GOT3 (cell line): ENCODE measurements around the gene TADA1.
"Not testable (repeated sequence)": the region's sequence is repeated elsewhere in the genome, so short reads cannot be mapped to it uniquely, and the experiment has no call there.

ENCODE experiments used
- DNase-seq: peaks from one replicate; lab custom pipeline; 2025; ENCODE audit warnings: mixed read lengths; lab: John Stamatoyannopoulos, UW

Gene TADA1

DNA sequence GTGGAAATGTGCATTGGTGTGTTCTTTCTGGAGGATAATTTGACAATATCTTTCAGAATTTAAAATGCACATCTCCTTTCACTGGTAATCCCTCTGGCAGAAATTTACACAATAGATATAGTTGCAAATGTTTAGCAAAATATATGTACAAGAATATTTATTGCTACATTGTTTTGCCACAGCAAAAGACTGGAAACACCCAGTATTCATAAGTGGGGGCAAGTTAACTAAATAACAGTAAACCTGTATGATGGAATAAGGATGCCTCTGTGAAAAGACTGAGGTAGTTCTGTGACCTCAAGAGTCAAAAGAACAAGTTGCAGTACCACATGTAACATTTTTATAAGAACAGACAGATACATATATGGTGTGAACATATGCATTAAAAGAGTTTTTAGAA, 13.7 kb upstream of the TADA1 start:
- no peak for DNase-seq

DNA sequence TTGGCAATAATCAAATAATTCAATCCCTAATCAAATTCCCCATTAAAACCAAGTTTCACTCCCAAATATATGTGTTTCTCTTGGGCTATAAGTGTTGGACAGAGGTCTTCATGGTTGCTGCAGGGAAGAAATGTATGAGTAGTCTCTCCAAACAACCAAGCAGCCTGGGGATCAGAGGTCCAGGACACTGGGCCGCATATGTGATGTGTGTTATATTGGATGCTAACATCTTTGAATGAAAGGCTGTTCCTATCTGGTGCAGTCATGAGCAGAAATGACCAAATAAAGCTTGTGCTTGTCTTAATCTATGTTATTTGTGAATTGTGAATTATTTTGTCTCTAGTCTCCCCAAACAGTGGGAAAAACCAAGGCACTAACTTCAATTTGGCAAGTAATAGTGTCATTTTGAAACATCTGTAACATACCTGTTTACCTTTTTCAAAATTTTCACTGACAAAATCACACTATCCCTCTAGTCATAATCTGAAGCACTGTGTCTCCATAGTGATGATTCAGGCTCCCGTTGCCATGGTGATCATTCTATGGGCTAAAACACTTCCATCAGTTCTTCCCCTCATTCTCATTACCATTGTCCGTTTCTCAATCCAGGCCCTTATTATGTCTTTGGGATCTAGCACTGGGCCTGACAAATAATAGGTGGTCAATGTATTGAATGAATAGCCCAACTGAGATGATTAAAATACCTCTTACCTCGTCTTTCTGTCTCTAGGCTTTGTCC, 12.5 kb upstream of the TADA1 start:
- no peak for DNase-seq

GRCh38 chr1:166884971-166885370, 8.9 kb upstream of the TADA1 start:
- no peak for DNase-seq

GRCh38 chr1:166884040-166884642, 8.1 kb upstream of the TADA1 start:
- no peak for DNase-seq

DNA sequence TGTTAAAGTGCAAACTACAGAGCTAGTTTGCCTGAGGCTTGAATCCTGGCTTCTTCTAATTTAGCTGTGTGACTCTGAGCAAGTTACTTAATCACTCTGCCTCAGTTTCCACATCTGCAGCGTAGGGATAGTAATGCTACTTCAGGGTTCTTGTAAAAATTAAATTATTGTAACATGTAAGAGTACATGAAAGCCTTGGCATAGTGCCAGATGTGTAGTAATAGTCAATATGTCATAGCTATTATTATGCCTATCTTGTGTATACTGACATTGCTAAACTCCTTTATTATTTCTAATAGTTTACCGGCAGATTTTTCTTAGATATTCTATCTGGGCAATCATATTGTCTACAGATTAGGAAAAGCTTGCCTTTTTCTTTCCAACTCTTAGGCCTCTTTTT, 6.8 kb upstream of the TADA1 start:
- no peak for DNase-seq

- not testable (repeated sequence) for DNase-seq
Measured at GRCh38 chr1:166878173-166878917, 2.3 kb upstream of the TADA1 start.

- no peak for DNase-seq
Measured at GRCh38 chr1:166876540-166876838, 425 bp upstream of the TADA1 start.

- DNase-seq, result no peak
Measured at GRCh38 chr1:166875302-166875733, 746 bp downstream of the TADA1 start.

DNA sequence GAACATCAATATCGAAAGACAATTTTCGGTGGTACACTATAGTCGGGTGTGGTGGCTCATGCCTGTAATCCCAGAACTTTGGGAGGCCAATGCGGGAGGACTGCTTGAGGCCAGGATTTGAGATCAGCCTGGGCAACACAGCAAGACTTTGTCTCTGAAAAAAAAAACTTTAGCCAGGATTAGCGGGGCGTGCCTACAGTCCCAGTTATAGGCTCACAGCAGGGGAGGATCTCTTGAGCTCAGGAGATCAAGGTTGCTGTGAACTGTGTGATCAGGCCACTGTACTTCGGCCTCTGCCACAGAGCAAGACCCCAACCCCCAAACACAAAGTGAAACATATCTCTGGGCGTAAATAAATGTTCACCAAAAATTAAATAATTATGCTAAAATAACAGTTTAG, 1.6 kb downstream of the TADA1 start:
- no peak for DNase-seq

- no peak for DNase-seq
Measured at GRCh38 chr1:166870584-166870983, 5.5 kb downstream of the TADA1 start.

DNA sequence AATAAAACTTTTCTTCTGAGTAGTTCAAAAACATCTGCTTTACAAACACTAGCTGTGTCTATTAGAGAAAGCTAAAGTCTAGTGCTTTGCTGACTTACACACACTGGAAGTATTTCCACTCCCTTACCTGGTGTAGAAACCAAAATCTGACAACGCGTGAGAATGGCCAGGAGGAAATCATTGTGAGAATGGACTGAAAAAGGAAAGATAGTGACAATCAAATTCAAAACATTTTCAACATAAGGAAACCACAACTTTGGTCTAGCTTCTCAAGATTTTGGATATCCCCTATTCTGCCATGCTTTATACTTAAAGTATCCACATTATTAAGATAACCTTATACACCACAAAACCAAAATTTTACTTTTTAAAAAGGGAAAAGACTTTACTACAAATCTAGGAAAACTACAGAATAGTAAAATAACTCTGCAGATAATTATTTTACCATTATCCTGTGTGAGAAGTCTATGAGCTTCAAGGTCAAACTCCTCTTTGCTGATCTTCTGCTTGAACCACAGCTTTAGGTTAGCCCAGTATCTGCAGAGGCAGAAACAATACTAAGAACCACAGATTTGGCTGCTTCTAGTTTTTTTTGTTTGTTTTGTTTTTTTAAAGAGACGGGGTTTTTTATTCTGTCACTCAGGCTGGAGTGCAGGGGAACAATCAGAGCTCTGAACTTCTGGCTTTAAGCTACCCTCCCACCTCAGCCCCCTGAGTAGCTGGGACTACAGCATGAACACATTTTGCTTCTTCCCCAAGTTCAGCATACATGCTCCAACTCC, 6.6 kb downstream of the TADA1 start:
- no peak for DNase-seq

GRCh38 chr1:166868639-166869038, 7.4 kb downstream of the TADA1 start:
- DNase-seq, result no peak

GRCh38 chr1:166865926-166866325, 10.1 kb downstream of the TADA1 start:
- no peak for DNase-seq

DNA sequence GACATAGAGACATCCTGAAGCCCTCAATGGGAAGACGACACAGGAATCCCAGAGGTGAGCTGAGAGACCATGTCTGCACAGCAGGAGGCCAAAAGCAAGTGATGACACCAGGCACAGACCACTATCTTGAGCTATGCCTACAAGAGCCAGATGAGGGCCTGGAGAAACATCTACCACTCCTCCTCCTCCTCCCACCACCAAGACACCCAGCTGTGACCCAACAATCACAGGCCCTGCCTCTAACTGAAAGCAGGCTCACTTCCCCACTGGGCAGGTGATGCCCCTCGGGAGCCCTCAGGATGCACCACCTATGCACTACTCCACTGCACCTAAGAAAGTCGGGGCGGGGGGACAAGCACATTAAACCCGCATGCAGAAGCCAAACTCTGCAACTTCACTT, 16.5 kb downstream of the TADA1 start:
- DNase-seq, result no peak

DNA sequence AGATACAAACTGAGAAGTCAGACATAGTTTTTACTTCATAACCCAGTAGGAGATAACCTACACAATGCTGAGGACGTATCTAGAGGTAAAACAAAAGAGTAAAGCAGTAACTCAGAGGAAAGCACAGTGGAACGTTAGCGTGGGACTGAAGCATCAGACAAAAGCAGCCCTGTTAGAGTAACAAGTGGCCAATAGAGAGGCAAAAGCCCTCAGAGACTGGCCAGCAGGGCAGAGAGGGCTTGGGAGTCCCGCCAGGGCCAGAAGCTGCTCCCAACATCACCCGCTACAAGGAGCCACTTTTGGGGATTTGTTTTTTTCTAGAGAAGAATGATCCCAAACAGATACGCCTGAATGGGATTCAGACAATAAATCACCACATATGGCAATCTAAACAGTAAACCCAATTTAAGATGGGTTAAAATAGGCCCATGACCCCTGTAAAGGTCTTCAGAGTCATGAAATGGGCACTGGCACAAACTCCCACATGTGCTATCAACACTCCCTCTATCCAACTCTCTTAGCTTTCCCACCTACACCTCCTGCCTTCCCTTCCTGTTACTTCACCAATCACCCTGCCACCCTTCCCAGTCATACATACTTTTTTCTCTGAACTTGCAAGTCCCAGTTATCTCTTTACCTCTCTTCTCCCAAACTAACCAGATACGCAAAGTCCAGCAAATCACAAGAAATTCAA, 17.2 kb downstream of the TADA1 start:
- no peak for DNase-seq

DNA sequence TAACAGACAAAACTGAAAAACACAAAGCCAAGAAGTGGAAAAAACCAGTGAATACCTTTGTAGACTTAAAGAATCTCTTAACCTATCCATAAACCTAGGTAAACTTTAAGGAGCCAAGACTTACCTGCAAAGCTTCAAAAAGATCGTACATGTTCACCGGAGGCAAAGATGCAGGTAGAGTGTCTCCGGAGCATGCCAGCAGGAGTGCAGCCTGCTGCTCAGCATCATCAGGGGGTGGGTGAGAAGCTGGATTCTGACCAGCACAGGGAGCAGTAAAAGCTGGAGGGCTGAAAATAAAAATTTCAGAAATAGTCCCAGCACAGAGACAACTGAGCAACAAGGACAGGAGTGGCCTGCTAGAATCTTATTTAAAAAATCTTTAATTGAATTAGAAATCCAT, 18.1 kb downstream of the TADA1 start:
- no peak for DNase-seq

DNA sequence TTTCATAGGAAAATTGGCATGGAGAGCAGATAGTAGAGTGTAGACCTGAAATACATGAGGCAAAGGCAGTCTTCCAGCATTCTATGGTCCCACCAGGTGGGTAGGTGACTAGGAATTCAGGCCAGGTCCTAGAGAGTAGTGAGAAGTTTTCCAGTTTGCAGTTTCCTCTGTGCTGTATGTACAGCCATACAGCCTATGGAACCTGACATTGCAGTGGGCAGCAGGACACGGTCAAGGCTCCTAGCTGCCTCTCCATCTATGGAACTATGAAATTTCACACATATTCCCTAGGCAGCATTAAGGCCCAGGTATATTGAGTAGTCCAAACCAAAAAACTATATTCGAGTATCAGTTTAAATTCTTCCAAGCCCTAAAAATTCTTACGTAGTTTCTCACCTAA, 20.5 kb downstream of the TADA1 start:
- DNase-seq, result no peak

- DNase-seq, result no peak
Measured at GRCh38 chr1:166852918-166853317, 23.1 kb downstream of the TADA1 start.

GRCh38 chr1:166849135-166849534, 26.9 kb downstream of the TADA1 start:
- no peak for DNase-seq

DNA sequence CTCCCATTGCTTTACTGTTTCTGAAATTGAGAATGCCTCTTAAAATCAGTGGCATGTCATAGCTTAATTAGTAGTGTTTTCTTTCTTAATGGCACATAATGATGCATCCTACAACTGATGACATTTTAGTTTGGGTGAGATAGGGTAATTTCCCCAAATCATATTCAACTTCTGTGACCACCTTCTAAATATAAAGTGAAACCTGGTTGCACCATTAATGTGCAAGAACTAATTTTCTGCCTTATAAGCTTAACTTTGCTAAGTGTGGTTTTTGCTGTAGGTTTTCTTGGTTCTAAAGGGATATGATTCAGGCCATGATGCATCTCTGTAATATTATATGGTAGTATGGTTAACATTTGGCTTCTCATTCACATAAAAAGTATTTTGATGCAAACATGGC, 27.9 kb downstream of the TADA1 start:
- DNase-seq, result no peak

GRCh38 chr1:166844791-166845190, 31.3 kb downstream of the TADA1 start:
- DNase-seq, result no peak
